GM21529 (cell line): Measurements from ENCODE around the gene WDR27.

Experiments used
- ATAC-seq: cut with Tn5 transposase; IDR thresholded peaks from one replicate; pipeline ENCODE4 v1.9.1; 2021; ENCODE audit not compliant: unreplicated experiment

WDR27 gene

DNA sequence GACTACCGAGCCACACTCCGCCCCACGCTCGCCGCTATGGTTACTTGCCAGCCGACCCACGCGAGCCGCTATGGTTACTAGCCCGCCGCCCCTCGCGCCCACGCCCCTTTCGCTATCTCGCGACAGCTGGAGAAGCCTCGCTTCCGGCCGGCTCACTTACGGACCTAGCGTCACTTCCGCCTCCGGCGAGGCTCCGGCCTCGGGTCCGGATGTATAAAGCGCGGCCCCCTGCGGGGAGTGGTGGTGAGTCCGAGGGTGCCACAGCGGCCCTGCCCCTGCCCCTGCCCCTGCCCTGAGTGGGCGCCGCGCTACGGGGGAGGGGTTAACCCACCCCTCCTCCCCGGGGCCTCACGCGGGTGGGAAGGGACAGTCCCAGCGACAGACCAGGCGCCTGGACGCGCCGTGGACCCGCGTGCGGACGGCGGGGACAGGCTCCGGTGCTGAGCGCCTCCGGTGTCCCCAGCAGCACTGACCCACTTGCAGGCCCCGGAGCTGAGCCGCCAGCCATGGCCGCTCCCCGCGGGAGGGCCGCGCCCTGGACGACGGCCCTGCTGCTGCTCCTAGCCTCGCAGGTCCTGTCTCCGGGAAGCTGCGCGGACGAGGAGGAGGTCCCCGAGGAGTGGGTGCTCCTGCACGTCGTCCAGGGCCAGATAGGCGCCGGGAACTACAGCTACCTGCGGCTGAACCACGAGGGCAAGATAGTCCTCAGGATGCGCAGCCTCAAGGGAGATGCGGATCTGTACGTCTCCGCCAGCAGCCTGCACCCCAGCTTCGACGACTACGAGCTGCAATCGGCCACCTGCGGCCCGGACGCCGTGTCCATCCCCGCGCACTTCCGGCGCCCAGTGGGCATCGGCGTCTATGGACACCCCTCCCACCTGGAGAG lies at the start of gene WDR27, which contains the start of gene C6orf120:
WDR27 (minus strand) TSS at position 76 of the 886 bp plus-strand sequence. CDS start 13,024 bp downstream, outside the sequence.
C6orf120 (plus strand) TSS at position 173 of the 886 bp plus-strand sequence; CDS start at position 507, 334 bp downstream.
- peak; percentile 92 for ATAC-seq

DNA sequence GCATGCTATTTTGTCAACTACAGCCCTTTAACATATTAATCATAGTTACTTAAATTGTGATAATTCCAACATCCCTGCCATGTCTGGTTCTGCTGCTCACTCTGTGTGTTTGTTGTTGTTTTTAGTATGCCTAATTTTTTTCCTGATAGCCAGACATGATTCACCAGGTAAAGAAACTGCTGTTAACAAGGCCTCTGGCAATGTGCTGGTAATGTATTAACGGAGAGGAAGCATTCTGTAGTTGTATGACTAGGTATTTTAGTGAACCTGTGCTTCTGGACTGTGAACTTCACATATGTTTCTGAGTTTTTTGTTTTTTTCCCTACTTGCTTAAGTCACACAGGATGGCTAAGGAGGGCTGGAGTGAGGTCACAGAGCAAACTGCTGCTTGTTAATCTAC lies 44.7 kb upstream of the WDR27 start:
- no peak for ATAC-seq

DNA sequence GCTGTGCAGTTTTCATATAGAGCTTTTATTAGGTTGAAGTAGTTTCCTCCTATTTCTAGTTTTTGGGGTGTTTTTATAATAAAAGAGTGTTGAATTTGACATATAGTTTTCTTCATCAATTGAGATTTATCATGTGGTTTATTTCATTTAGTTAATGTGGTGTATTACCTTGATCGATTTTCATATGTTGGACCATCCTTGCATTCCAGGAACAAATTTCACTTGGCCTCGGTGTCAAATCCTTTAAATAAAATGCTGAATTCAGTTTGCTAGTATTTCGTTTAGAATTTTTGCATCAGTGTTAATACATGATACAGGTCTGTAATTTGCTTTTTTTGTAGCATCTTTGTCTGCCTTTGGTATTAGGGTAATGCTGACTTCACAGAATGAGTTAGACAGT lies 43.6 kb upstream of the WDR27 start:
- ATAC-seq, result no peak

DNA sequence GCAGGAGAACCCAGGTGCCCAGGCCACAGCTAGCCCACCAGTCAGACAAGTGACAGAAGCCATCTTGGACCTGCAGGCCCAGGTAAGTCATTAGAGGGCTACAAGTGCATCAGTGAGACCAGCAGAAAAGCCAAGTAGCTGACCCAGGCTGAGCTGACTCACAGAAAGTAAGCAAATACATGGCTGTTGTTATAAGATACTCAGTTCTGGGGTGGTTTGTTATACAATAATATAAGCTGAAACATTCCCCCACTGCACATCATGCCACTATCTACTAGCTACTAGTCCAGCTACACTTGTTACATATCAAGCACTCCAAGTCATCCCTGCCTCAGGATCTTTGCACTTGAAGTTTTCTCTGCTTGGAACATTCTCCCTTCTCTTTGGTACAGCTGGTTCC lies 39.5 kb upstream of the WDR27 start:
- no peak for ATAC-seq

DNA sequence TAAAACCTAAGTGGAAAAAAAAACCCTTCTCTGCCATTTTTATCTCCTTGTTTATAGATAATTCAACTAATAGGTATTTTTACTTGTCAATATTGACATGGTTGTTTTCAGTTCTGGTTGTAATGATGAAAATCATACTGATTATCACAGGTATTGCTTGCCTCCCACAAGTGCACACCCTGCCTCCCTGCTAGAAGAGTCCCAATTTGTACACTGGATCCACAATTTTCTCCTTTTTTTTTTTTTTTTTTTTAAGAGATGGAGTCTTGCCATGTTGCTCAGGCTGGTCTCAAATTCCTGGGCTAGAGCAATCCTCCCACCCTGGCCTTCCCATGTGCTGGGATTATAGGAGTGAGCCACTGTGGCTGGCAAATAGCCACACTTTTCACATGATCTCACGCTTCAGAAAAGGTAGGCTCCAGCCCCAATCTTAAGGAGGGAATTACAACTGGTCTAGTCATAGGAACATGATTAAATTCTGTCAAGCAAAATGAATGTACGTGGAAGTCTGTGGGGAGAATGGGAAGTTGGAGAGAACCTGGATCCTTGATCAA lies 37.2 kb upstream of the WDR27 start:
- no peak for ATAC-seq

DNA sequence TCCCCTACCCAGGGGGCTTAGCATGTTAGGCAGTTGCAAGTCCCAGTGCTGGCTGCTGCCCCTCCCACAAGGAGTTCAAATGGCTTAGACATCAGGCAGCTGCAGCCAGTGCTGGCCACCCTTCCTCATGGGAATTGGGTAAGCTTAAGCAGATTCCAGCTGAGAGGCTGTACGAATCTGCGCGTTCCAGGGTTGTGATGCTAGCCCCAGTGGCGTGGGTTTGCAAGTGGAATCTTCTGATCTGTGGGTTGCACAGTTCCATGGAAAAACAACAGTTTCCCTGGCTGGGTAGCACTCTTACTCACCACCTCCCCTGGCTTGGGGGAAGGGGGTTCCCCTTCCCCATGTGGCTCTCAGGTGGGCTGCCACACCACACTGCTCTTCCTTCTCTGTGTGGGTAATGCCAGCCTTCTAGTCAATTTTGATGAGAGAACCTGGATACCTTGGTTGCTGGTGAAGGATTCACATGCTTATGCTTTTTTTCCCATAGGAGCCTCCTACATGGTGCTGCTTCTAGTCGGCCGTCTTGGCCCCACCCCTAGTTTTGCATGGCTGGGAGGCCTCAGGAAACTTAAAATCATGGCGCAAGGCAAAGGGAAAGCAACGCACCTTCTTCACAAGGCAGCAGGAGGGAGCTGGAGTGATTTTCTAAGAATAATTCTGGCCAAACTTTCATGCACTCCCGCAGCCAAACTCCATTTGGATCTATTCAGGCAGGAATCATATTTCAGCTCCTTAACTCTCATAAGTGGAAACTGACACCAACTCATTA lies 36.6 kb upstream of the WDR27 start:
- ATAC-seq, result no peak

DNA sequence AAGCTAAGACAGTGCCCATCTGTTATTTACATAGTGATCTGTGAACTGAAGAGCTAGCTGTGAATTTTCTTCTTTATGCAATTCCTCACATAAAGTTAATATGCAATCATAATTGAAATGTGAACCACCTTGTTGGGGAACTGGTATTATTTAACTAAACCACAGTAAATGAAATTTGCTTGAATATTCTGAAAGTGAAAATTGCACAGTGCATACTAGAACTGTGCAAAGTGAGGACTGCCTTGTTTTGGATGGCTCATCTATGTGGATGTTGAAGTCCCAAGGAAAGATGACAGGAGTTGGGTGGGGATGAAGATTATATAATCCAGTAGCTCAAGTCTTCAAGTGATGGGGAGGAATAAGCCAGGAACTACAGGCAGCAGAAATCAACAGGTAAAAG lies 28.1 kb upstream of the WDR27 start:
- no peak for ATAC-seq

DNA sequence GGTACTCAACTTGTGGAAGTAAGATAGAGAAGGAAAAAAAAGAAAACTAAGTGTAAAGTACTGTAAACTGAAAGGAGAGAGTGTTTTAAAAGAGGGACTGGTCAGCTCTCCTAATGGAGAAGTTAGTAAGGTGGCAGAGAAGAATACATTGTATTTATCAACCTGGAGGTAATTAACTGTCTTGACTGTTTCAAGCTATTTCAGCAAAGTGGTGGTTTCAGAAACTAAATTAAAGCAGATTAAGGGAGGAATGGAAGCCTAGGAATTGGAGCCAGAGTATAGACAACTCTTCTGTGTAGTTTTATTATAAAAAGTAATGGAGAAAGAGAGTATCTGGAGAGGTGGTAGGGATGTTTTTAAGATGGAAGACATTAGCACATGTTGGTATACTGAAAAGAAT lies 25.1 kb upstream of the WDR27 start:
- no peak for ATAC-seq

DNA sequence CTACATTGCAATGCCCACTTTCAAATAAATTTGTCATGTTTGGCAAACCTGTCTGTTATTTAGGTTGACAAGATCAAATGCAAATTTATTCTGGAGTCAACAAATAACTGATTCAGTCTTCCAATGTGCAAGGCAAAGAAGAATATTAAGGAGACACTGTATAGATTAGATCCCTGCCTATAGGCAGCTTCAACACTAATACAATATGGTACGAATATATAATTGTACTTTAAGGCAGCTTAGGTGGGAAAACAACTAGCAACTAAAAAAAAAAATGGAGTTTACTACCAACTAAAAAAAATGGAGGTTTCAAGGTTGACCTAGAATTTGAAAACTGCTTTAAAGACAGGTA lies 24.2 kb upstream of the WDR27 start:
- ATAC-seq, result no peak

DNA sequence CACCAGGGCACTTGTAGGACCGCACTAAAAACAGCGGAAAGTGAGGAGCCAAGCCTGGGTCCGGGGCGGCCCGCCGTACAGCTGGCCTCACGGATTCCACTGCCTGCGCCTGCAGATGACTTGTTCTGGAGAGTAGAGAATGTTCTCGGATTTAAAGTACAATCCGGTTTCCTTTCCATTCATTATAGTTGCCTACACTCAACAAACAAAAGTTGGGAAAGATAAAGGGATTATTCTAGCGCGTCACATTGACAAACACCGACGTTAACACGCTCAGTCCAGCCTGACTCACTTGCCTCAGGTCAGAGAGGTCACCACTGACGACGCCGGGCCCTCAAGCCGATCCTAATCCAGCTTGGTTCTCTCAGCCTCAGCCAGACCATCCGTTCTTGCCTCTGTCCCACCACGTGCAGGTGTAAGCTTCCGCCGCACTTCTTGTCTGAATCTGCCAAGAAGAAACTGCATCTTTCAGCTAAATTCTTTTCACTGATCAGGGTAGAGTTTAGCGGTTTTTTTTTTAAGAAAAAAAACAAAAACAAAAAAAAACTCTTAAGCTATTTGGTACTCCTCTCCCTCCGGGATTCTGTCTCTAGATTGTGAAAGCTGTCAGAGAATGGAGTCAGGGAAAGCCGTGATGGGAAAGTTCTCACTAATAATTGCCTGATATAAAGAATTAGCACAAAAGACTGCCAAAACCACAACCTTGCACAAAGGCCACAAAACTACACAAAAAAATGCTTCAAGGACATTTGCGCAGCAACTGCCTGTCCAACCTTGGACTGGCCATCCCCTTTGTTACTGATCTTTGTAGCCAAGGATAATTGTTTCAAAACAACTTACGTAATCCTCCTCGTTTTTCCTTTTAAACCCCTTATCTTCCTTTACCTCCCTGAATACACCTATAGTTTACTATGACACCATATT lies 23.6 kb upstream of the WDR27 start:
- ATAC-seq, result peak; percentile 11

DNA sequence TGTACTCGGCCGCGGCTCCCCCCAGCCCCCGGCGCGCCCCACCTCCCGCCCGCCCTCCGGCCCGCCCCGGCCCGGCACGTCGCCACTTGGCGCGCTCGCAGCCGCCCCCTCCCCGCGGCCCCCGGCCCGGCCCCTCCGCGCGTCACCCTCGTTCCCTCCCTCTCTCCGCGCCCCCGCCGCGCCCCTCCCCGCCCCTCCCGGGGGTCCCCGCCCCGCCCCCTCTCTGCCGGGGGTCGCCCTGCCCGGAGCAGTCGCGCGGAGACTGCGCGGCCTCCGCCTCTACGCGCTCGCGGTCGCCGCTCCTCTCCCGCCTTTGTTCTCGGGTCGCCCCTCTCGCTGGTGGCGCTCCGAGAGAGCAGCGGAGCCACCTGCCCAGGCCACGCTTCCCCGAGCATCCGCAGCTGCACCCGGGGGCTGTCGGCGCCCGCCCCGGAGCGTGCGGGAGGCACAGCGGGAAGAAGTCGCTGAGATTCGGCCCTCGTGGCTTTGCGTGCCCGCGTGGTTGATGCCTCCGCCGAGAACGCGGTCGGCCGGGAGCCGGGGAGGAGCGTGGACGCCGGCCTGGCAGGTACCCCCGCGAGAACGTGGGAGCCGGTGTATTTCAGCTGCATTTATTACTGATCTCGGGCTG lies 22.8 kb upstream of the WDR27 start, which contains the start of gene PHF10:
PHF10 (minus strand) TSS at position 7 of the 631 bp plus-strand sequence. CDS start 569 bp downstream, outside the sequence.
- ATAC-seq, result peak; percentile 45

DNA sequence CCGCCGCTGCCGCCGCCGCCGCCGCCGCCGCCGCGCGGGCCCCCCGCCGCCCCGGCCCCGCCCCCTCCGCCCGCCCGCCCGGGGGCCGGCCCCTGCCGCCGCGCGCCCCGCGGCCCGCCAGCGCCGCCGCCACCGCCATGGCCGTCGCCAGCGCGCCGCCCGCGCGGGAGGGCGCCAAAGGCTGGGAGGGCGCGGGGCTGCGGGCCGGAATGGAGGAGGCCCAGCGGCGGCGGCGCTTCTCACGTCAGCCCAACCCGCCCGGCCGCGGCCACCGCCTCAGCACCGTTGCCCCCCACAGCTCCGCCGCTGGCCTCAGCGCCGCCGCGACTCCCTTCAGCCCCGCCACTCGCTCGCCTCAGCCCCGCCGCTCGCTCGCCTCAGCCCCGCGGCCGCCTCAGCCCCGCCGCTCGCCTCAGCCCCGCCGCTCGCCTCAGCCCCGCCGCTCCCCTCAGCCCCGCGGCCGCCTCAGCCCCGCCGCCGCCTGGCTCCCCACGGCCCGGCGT lies 22.2 kb upstream of the WDR27 start:
- ATAC-seq, result peak; percentile 42

DNA sequence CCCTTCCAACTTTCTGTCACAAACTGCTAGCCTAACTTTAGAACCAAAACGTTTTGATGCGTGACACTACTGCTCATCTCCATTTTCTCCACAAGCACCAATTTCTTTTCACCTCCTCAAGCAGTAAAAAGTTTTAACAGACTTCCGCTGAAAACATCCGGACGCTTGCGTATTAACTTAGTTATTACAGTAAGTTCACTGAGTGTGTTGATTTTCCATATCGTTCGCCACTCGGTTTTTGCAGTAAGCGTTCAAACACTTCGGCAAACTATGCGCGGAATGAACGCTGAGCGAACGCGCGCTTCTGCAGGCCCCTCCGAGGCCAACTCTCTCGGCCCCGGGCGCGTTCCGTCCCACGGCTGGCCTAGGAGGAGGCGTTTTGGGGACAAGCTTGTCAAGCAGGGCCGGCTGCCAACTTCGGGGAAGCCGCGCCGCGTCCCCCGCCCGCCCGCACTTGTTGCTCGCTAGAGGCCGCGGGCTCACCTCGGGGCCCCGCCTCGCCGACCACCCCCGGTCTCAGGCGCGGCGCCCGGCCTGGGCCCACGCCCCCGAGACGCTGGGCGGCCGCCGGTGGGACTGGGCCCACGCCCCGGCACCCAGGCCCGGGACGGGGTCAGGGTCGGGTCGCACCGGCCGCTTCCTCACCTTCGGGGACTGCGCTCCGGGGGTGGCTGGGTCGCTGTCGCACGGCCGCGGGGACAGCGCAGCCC lies 21.5 kb upstream of the WDR27 start:
- ATAC-seq, result peak; percentile 27

DNA sequence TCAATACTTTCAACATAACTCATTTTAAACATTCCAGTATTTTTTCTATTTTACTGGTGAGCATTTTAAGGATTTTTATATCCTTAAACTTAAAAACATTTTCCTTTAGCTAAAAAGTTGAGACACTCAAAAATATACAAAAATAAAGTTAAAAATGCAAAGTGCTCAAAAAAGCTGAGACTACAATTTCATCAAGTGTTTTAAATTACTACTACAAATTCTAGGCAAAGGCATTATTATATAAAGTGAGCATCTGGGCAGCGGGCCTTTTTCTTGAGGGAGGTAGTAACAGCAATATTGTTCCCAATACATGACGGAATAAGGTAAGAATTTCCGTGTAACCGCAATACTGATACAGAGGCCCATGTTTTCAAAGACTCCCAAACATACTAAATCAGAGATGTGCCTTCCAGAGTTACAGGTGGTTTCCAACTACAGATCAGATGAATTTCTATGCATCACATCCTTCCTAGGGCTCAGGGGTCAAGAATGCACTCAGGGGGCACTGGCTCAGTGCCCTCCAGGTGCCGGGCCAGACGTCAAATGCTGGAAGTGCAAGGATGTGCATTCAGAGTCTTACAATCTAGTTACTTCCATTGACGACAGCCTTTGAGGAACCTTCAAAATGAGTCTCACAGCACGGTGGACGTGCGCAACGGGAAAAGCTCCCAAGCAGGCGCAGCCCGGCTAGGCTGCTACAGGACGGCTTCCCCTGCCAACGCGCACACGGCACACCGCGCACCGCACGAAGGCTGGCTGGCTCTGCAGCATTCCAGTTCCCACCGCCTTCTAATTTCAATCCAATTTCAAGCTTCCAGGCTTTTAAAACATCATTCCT lies 20.8 kb upstream of the WDR27 start:
- ATAC-seq, result peak; percentile 27

DNA sequence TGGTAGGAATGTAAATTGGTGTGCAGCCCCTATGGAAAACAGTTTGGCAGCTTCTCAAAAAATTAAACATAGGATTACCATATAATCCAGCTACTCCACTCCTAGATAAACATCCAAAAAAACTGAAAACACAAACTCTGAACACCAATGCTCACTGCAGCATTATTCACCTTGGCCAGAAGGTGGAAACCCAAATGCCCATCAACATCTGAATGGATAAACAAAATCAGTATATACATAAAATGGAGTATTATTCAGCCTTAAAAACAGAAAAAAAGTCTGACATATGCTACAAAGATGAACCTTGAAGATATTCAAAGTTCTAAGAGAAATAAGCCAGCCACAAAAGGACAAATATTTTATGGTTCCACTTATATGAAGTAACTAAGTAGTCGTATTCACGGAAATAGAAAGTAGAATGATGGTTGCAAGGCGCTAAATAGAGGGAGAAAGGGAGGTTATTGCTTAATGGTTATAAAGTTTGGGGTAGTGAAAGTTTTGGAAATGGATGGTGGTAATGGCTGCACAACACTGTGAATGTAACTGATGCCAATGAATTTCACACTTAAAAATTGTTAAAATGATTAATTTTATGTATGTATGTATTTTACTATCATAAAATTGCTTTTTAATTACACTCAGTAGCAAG lies 18.5 kb upstream of the WDR27 start:
- no peak for ATAC-seq

DNA sequence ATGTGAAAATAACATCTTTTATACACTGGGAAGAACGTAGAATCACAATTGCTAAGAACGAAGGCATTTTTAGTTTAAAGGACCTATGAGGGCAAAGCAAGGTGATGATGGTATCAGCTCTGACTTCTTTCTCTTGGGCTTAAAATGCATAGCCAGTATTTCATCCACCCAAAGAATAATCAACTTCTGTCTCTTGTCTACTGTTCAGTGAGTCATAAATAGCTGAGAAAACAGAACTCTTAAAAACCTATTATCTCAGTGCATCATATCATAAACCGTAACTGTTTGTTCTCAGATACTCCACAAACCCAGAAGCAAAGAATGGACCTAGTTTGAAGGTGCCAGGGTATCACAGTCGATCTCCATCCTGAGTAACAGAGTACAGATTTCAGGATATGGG lies 17.3 kb upstream of the WDR27 start:
- ATAC-seq, result no peak

DNA sequence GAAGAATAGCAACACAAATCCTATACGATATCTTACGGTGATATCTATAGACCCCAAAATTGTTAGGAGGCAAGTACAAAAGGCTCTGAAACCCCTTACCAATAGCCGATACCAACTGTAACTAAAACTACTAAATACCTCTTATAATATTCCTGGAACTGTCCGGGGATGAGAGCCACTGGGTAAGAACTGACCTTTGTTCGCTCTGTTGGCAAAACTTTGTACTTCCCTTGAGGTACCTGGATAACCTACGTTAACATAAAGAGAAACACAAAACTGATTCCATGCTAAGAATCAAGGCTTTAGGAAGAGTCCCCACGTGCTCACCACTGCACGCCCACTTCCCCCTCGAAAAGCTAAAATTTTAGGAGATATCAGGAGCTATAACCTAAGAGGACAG lies 12.8 kb upstream of the WDR27 start:
- ATAC-seq, result no peak

DNA sequence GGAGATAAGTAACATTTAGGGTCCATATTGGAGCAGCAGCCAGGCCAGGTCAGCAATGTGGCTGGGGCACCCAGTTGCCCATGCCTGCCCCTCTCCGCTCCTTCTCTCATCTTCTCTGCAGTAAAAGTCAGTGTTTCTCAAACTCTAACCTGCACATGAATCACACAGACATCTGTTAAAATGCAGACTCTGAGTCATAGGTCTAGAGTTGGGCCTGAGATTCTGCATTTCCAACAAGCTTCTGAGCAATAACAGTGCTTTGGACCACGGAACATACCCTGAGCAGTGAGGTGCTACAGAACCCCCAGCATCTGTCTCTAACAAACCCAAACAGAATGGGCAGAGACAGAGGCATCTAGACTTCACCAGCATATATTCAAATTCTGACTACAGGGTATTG lies 12.3 kb upstream of the WDR27 start:
- no peak for ATAC-seq
